NCI-H2196 treated with DMSO at 0.1 percent for 48 hours (cell line): Measurements from ENCODE around the gene SERPINB2.
"Not testable (repeated sequence)": the region's sequence is repeated elsewhere in the genome, so short reads cannot be mapped to it uniquely, and the experiment has no call there.

Source experiments
- DNase-seq: peaks from one replicate; lab custom pipeline; 2025; ENCODE audit not compliant: unreplicated experiment; lab: John Stamatoyannopoulos, UW

Gene SERPINB2

GRCh38 chr18:63888470-63889190 lies 1.1 kb downstream of the SERPINB2 start:
- no peak for DNase-seq

- DNase-seq, result no peak
Measured at GRCh38 chr18:63889626-63890025, 2.1 kb downstream of the SERPINB2 start.

- no peak for DNase-seq
Measured at GRCh38 chr18:63890237-63890949, 2.9 kb downstream of the SERPINB2 start.

GRCh38 chr18:63890950-63891304 lies 3.4 kb downstream of the SERPINB2 start:
- no peak for DNase-seq

DNA sequence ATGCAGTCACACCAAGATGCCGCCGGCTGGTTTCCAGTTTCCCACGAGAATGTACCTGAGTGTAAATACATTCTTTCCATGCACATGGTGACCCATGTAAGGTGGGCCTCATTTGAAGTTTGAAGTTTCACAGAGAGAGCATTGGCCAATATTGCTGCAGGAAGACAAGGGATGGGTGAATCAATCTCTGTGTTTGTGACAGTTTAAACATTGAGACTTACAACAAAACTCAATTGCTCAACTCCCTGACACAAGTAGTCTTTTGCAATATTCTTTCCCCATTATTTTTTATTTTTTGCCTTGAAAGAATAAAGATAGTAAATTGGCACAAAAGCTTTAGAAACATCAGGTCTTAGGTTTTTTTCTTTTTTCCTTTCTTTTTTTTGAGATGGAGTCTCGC lies 5.1 kb downstream of the SERPINB2 start:
- no peak for DNase-seq

DNA sequence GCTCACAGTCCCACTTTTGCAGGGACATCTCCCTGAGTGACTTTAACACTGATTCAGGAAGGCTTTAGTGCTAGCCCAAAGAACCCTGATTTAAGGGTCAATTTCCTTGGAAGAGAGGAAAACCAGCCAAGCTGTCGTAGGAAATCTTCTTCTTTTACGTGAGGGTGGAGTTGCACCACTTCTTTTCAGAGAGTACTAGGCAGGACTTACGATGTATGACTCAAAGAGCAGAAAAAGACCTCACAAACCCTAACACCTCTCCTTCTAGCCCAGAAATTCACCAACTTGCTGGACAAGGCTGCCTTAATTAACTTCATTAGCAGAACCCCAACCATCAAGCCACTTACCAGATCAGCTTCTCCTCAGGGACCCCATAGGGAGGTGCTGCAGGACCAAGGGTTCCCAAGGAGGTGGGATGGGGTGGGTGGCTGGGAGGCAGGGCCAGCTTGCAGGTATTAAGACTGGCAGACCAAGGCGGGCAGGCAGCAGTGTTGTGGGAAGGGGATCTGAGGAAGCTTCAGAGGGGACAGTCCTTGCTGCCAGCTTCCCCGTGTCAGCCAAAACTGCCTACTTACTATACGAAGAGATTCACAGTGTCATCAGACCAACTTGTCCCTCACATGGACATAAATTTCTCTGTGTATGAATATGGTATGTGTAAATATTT lies 6.7 kb downstream of the SERPINB2 start:
- no peak for DNase-seq

GRCh38 chr18:63895190-63895589 lies 7.7 kb downstream of the SERPINB2 start:
- no peak for DNase-seq

GRCh38 chr18:63897072-63897471 lies 9.6 kb downstream of the SERPINB2 start:
- DNase-seq, result no peak

DNA sequence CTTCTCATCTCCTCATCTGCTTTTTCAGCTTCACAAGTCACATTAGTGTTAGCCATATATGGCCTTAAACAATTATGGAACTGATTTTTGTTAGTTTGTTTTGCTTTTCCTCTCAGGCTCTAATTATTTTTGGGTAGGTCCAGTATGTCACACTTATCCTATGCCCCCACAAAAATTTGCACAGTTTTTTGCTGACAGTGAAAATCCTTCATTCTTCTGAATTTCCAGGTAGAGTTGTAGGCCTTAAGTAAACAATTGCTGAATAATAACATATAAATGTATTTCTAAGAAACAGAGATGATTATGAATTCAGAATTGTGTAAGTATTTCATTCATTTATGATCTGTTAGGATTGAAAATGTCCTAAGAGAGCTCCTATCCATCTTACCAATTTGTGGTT lies 11.7 kb downstream of the SERPINB2 start:
- no peak for DNase-seq

DNA sequence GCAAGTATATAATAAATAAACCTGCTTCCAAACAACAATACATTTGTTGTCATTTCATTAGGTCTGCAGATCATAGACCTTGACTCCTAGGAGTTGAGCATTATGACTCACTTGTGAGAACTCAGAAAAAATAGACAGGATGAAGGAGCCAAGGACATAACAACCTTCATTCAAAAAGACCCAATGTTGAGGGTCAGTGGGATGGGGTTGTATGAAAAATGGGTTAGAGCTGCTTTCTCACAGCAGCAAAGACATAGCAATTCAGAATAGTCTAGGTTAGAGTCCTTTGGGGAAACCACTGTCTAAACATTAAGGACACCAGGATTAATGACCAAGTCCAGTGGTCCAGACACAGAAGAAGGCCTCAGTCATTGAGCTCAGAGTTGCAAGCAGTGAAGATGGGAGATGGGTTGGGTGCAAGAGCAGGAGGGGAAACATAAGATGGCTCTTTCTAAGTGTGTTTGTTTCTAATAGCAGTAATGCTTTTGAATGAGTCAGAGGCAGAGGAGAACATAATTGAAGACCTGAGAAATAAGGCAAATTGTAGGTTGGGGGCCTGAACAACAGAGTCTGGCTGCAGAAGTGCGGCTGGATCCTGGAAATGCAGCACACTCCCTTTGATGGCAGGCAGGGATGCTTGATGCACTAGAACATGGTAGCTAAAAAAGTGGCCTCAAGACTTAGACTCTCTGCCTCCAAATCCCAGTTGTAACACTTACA lies 16.5 kb downstream of the SERPINB2 start:
- DNase-seq, result no peak

DNA sequence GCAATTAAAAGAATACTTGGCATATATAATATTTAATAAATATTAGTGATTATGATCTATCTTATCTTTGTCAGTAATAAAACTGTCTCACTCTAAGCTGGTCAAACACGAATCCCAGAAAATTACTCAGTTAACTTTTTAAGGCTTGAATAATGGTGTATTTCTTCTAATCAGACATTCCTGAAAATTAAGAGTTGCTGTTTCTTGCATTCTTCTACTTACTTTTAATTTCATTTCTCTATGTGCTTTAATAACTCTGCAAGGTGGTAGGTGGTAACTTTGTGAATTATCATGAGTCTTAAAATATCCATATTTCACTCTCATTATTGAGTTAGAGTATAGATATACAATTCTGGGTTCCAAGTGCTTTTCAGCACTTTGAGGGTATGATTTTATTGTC lies 17.2 kb downstream of the SERPINB2 start:
- DNase-seq, result no peak

GRCh38 chr18:63905361-63905760 lies 17.9 kb downstream of the SERPINB2 start:
- DNase-seq, result no peak

DNA sequence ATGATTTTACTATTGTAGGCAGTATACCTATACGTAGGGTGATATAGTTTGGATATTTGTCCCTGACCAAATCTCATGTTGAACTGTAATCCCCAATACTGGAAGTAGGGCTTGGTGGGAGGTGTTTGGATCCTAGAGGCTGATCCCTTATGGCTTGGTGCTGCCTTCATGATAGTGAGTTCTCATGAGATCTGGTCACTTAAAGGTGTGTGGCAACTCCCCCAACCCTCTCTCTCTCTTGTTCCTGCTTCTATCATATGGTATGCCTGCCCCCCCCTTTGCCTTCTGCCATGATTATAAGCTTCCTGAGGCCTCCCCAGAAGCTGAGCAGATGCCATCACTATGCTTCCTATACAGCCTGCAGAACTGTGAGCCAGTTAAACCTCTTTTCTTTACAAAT lies 18.6 kb downstream of the SERPINB2 start:
- no peak for DNase-seq

DNA sequence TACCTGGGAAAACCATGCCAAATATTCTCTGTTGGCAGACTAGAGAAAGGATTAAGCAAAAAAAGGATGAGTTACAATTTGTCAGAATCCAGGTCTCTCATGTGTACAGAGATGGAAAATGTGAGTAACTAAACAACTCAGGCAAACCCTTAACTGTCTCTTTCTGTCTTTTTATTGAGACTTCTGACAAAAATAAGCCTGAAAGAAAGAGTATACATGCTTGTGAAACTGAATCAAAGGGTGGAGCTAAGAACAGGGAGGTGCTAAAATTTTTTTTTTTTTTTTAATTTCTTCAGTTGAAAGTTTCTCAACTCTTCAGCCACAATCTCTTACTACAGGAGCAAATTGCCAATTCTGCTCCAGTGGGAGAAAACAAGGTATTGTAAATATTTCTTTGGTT lies 20.2 kb downstream of the SERPINB2 start, which contains the start of gene SERPINB10:
SERPINB10 (plus strand) TSS at position 295 of the 400 bp plus-strand sequence. CDS start 7,553 bp downstream, outside the sequence.
- no peak for DNase-seq

- no peak for DNase-seq
Measured at GRCh38 chr18:63908858-63909257, 21.4 kb downstream of the SERPINB2 start.

DNA sequence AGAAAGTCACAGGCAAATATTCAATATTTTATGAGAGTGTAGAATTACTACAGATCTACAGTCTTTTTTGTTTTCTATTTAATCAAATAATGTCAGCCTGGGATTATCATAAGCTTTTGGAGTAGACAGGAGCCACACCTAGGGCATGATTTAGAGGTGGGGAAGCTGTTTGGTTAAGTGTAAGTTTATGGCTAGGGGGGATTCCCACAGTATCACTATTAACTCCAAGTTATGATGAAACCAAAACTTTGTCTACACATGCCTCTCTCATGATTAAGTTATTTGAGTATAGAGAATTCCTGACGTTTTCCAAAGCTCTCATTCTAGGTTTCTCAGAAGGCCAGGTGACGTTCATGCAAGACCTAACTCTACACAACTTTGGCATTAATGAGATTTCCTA lies 22.4 kb downstream of the SERPINB2 start:
- no peak for DNase-seq

GRCh38 chr18:63917817-63918216 lies 30.3 kb downstream of the SERPINB2 start:
- no peak for DNase-seq

GRCh38 chr18:63922049-63922448 lies 34.5 kb downstream of the SERPINB2 start:
- no peak for DNase-seq

DNA sequence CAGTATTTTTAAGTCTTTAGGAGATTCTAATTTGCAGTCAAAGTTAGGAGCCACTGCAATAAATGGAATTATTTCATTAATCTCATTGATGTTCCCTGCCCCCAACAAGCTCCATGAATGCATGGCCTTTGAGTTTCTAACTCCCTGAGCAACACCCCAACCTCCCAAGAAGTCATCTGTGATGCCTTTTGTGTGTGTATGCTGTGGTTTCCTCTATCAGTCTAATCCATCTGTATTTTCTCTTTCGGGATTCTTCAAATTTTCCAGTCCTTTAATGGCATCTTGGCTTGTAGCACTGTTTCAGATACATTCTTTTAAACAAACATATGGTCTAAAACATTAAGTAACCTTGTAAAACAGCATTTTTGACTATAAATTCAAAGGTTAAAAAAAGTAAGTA lies 37.0 kb downstream of the SERPINB2 start:
- no peak for DNase-seq

DNA sequence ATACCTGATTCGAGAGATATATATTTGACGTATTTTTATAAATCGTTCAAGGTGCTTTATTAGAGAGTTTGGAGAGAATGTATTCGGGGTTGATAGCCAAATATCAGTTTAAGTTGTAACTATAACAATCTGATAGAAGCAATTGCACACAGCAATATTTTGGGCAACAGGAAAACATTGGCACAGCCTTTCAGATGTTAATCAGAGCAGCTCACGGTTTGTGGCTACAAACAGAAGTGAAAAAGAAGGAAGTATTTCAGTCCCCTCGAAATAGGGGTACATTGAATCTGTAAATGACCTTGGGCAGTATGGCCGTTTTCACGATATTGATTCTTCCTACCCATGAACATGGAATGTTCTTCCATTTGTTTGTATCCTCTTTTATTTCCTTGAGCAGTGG lies 40.8 kb downstream of the SERPINB2 start:
- no peak for DNase-seq

DNA sequence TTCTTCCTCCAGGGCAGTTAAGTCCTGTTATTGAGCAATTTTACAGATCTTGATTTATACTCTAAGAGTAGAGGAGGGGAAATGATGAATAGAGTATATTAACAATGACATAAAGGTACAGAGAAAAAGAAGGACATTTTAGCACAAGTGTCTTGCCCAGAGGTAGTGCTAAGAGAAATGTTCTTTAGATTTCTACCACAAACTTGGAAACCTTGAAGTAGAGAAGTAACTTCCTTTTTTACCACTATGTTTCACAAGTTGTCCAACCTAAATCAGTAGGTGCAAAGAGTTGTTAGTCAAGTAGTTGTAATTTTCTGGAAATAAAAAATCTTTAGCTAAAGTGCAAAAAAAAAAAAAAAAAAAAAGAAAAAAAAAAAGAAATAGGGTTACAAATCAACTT lies 41.9 kb downstream of the SERPINB2 start:
- not testable (repeated sequence) for DNase-seq
